NT2/D1 (cell line): ENCODE data around the gene MTHFD1.
"Not testable (repeated sequence)": the region's sequence is repeated elsewhere in the genome, so short reads cannot be mapped to it uniquely, and the experiment has no call there.

Experiments used
- DNase-seq: peaks from one replicate; pipeline ENCODE4 v3.0.0-alpha.2; 2011; ENCODE audit warnings: low read depth, low spot score
- H3K27me3 ChIP-seq: 2 replicates; pipeline ENCODE4 v1.6.0; 2011; ENCODE audit warnings: mild to moderate bottlenecking; ENCODE audit not compliant: insufficient read length, insufficient read depth
- H3K36me3 ChIP-seq: 2 replicates; pipeline ENCODE4 v1.6.1; 2011; ENCODE audit warnings: mild to moderate bottlenecking, low read length, mixed read lengths; ENCODE audit not compliant: insufficient read depth, insufficient read length
- H3K4me1 ChIP-seq: 2 replicates; pipeline ENCODE4 v1.5.1; 2011; ENCODE audit not compliant: insufficient read depth, insufficient read length
- H3K4me3 ChIP-seq: 2 replicates; pipeline ENCODE4 v1.5.1; 2011; ENCODE audit warnings: low read depth; ENCODE audit not compliant: insufficient read length
- H3K9ac ChIP-seq: 2 replicates; pipeline ENCODE4 v1.6.0; 2011; ENCODE audit warnings: low read depth; ENCODE audit not compliant: insufficient read length
- H3K9me3 ChIP-seq: 2 replicates; pipeline ENCODE4 v1.5.1; 2011; ENCODE audit warnings: mild to moderate bottlenecking, low read length; ENCODE audit not compliant: insufficient read depth
- SUZ12 ChIP-seq: IDR thresholded peaks from 2 replicates; pipeline ENCODE4 v1.6.1; 2011; ENCODE audit not compliant: insufficient read length, insufficient read depth; ENCODE audit errors: extremely low read depth
- YY1 ChIP-seq: IDR thresholded peaks from 2 replicates; pipeline ENCODE4 v1.6.1; 2011; ENCODE audit not compliant: insufficient read length, insufficient read depth
- ZNF274 ChIP-seq: IDR thresholded peaks from 2 replicates; pipeline ENCODE4 v1.6.1; 2011; ENCODE audit warnings: mild to moderate bottlenecking, low read depth, low read length

The MTHFD1 gene

GRCh38 chr14:64369201-64369600 is 19.0 kb upstream of the MTHFD1 start:
- DNase-seq, result no peak
- Histone ChIP-seq H3K4me3 (no peak overlapping the region), H3K36me3 (no peaks in the 10 kb centered on the region), H3K27me3 (no peaks in the 10 kb centered on the region), H3K9me3 (no peaks in the 10 kb centered on the region), H3K9ac (no peak overlapping the region), H3K4me1 (no peaks in the 10 kb centered on the region)
- TF ChIP-seq SUZ12, result no peak
- TF ChIP-seq YY1, result no peak
- TF ChIP-seq ZNF274, result no peak

- DNase-seq, result no peak
- Histone ChIP-seq H3K9me3 (no peaks in the 10 kb centered on the region), H3K36me3 (peaks cover 18% of the 10 kb centered on the region), H3K27me3 (no peaks in the 10 kb centered on the region), H3K4me3 (peak overlapping the region; percentile 88), H3K4me1 (peaks cover 2% of the 10 kb centered on the region), H3K9ac (peak overlapping the region; percentile 94)
- TF ChIP-seq YY1, result no peak
- TF ChIP-seq ZNF274, result no peak
- no peak for TF ChIP-seq SUZ12
These were observed 846 bp upstream of the MTHFD1 start for GRCh38 chr14:64387232-64387781.

- H3K9me3 ChIP-seq, result no peaks in the 10 kb centered on the region
- peak overlapping the region; percentile 88 for H3K4me3 ChIP-seq
- no peak for DNase-seq
- peaks cover 6% of the 10 kb centered on the region for H3K4me1 ChIP-seq
- peaks cover 30% of the 10 kb centered on the region for H3K36me3 ChIP-seq
- no peak for TF ChIP-seq SUZ12
- no peak for TF ChIP-seq YY1
- TF ChIP-seq ZNF274, result no peak
- H3K9ac ChIP-seq, result peak overlapping the region; percentile 93
- H3K27me3 ChIP-seq, result no peaks in the 10 kb centered on the region
These were observed 556 bp downstream of the MTHFD1 start for GRCh38 chr14:64388533-64389285.

GRCh38 chr14:64391113-64391725 is 3.1 kb downstream of the MTHFD1 start:
- TF ChIP-seq SUZ12 (no peak), YY1 (no peak), ZNF274 (no peak)
- Histone ChIP-seq H3K4me1 (peaks cover 6% of the 10 kb centered on the region), H3K9me3 (no peaks in the 10 kb centered on the region), H3K36me3 (peaks cover 41% of the 10 kb centered on the region), H3K4me3 (no peak overlapping the region), H3K9ac (no peak overlapping the region), H3K27me3 (no peaks in the 10 kb centered on the region)
- DNase-seq, result peak; percentile 79

GRCh38 chr14:64391986-64392385 is 3.8 kb downstream of the MTHFD1 start:
- Histone ChIP-seq H3K9me3 (no peaks in the 10 kb centered on the region), H3K36me3 (peaks cover 41% of the 10 kb centered on the region), H3K27me3 (no peaks in the 10 kb centered on the region), H3K4me3 (peak overlapping the region; percentile 26), H3K9ac (peak overlapping the region; percentile 14), H3K4me1 (peaks cover 6% of the 10 kb centered on the region)
- no peak for TF ChIP-seq YY1
- TF ChIP-seq ZNF274, result no peak
- no peak for TF ChIP-seq SUZ12
- DNase-seq, result no peak

GRCh38 chr14:64393189-64393726 is 5.1 kb downstream of the MTHFD1 start:
- H3K4me3 ChIP-seq, H3K4me1 ChIP-seq, DNase-seq, H3K9me3 ChIP-seq, H3K27me3 ChIP-seq, H3K9ac ChIP-seq: not testable (repeated sequence)
- H3K36me3 ChIP-seq, result peaks cover 44% of the 10 kb centered on the region

GRCh38 chr14:64394423-64394822 is 6.3 kb downstream of the MTHFD1 start:
- peaks cover 6% of the 10 kb centered on the region for H3K4me1 ChIP-seq
- no peak overlapping the region for H3K4me3 ChIP-seq
- no peaks in the 10 kb centered on the region for H3K27me3 ChIP-seq
- TF ChIP-seq SUZ12 (no peak), YY1 (no peak), ZNF274 (no peak)
- H3K9me3 ChIP-seq, result no peaks in the 10 kb centered on the region
- peaks cover 49% of the 10 kb centered on the region for H3K36me3 ChIP-seq
- DNase-seq, result no peak
- H3K9ac ChIP-seq, result no peak overlapping the region
